ENCODE results near the gene MRNIP. TPM values are rescaled to one million over a fixed set of nuclear protein-coding genes. Genes with fewer than 3 reads are reported as not detected.

The MRNIP gene
- total RNA-seq, 2 donors from 2014 or later, result 23.4 to 34.8 TPM

GRCh38 chr5:179822059-179822432, 36.6 kb downstream of the MRNIP start:
- DNase-seq (no peak), ATAC-seq (no peak)
- peak overlapping the region in 3 of 4 donors; percentile 97 to 100 (median 99) for H3K27ac ChIP-seq
- peaks cover 14 to 23% of the 10 kb centered on the region in 2 donors for H3K36me3 ChIP-seq (replicated peaks in 1 of 2; ENCODE audit: insufficient read depth in 1 of 2, low read depth in 2 of 2)
- peaks cover 77% of the 10 kb centered on the region for H3K4me1 ChIP-seq
- intact Hi-C loops (cut with DNase I), result no loop called here
- TF ChIP-seq POLR2A (IDR thresholded peaks at IDR 0.05), result no peak
- TF ChIP-seq CTCF (IDR thresholded peaks at IDR 0.05), result no peak
- H3K4me3 ChIP-seq, result peak overlapping the region in 1 of 2 donors; percentile 83
- H3K9me3 ChIP-seq, result no peaks in the 10 kb centered on the region
- no peaks in the 10 kb centered on the region for H3K27me3 ChIP-seq
- 21% methylated on average over 3 of the region's 3 CpGs for WGBS, 2 donors

GRCh38 chr5:179821298-179822058, 37.1 kb downstream of the MRNIP start:
- Histone ChIP-seq H3K4me3 (peak overlapping the region; percentile 83 to 90), H3K27me3 (no peaks in the 10 kb centered on the region), H3K36me3 (replicated peaks in 1 of 2; ENCODE audit: insufficient read depth in 1 of 2, low read depth in 2 of 2) (peaks cover 14 to 18% of the 10 kb centered on the region in 2 donors), H3K9me3 (no peaks in the 10 kb centered on the region), H3K27ac (peak overlapping the region; percentile 97 to 100 (median 99)), H3K4me1 (peaks cover 73% of the 10 kb centered on the region)
- peak; percentile 97 to 99 (median 98) for DNase-seq
- intact Hi-C loops (cut with DNase I), result no loop called here
- peak; percentile 73 for ATAC-seq
- peak in 4 of 7 experiments; percentile 20 to 36 (median 26) for TF ChIP-seq CTCF (IDR thresholded peaks at IDR 0.05)
- TF ChIP-seq POLR2A (IDR thresholded peaks at IDR 0.05), result peak; percentile 94 to 96 (median 95)
- 0 to 1% methylated on average over 4 to 47 of the region's 54 CpGs for WGBS, 2 donors

- Histone ChIP-seq H3K4me1 (peaks cover 70% of the 10 kb centered on the region), H3K36me3 (replicated peaks in 1 of 2; ENCODE audit: insufficient read depth in 1 of 2, low read depth in 2 of 2) (peaks cover 12 to 14% of the 10 kb centered on the region in 2 donors), H3K27ac (peak within 1 kb of the TSS; percentile 97 to 100 (median 99)), H3K4me3 (peak within 1 kb of the TSS; percentile 83 to 90), H3K27me3 (no peaks in the 10 kb centered on the region), H3K9me3 (no peaks in the 10 kb centered on the region)
- ATAC-seq (peak; percentile 68), DNase-seq (peak; percentile 80 to 86 (median 84))
- whole genome bisulfite sequencing, 2 donors, result 0% methylated on average over 4 to 71 of the region's 81 CpGs
- intact Hi-C loops (cut with DNase I), result no loop called here
- TF ChIP-seq CTCF (IDR thresholded peaks at IDR 0.05), result peak in 2 of 7 experiments; percentile 8 to 16
- peak; percentile 99 to 100 (median 99) for TF ChIP-seq POLR2A (IDR thresholded peaks at IDR 0.05)
These were observed 37.9 kb downstream of the MRNIP start, which contains the start of gene SQSTM1 for GRCh38 chr5:179820483-179821297. Gene SQSTM1, plus strand, starts transcription at chr5:179820905. Its CDS starts 32 bp downstream, at chr5:179820937.

- WGBS, 2 donors, result 28 to 33% methylated on average over 8 to 12 of the region's 12 CpGs
- Histone ChIP-seq H3K27me3 (no peaks in the 10 kb centered on the region), H3K4me3 (peak overlapping the region in 1 of 2 donors; percentile 90), H3K4me1 (peaks cover 65% of the 10 kb centered on the region), H3K36me3 (replicated peaks in 1 of 2; ENCODE audit: insufficient read depth in 1 of 2, low read depth in 2 of 2) (peaks cover 8 to 14% of the 10 kb centered on the region in 2 donors), H3K27ac (peak overlapping the region; percentile 97 to 100 (median 99)), H3K9me3 (no peaks in the 10 kb centered on the region)
- no peak for ATAC-seq
- no peak for TF ChIP-seq CTCF (IDR thresholded peaks at IDR 0.05)
- TF ChIP-seq POLR2A (IDR thresholded peaks at IDR 0.05), result no peak
- DNase-seq, result no peak
- intact Hi-C loops (cut with DNase I), result no loop called here
These were observed 38.5 kb downstream of the MRNIP start for GRCh38 chr5:179820127-179820482.

All from body of pancreas (tissue), 4 donors.